SK-N-MC (cell line): ENCODE data around the gene ECHS1.

ENCODE experiments used
- DNase-seq: peaks from one replicate; pipeline ENCODE4 v3.0.0-alpha.2; 2011; ENCODE audit warnings: low read depth, low spot score
- H3K27ac ChIP-seq: fragments of 200-600 bp; sonication (generic); 2 replicates; pipeline ENCODE4 v1.5.1; 2016; ENCODE audit warnings: mixed run types
- H3K36me3 ChIP-seq: fragments of 200-600 bp; sonication (generic); 2 replicates; pipeline ENCODE4 v1.6.1; 2017; ENCODE audit warnings: antibody characterized with exemption, low read length, mixed read lengths; ENCODE audit not compliant: insufficient read depth
- H3K4me3 ChIP-seq: fragments of 200-600 bp; sonication (generic); 2 replicates; pipeline ENCODE4 v1.5.1; 2016
- H3K9ac ChIP-seq: fragments of 200-600 bp; sonication (generic); 2 replicates; pipeline ENCODE4 v1.8.0; 2017; ENCODE audit warnings: mixed run types, mixed read lengths; ENCODE audit not compliant: insufficient read length
- H3K9me3 ChIP-seq: fragments of 200-600 bp; sonication (generic); 2 replicates; pipeline ENCODE4 v1.6.1; 2017; ENCODE audit warnings: low read depth, mild to moderate bottlenecking, antibody characterized with exemption, low read length, moderate library complexity, mixed read lengths
- EZH2 ChIP-seq: fragments of 200-600 bp; sonication (generic); IDR thresholded peaks from one replicate; pipeline ENCODE4 v1.6.1; 2017; ENCODE audit warnings: antibody characterized with exemption
- FOXP2 ChIP-seq: optimal IDR thresholded peaks from 2 replicates; pipeline ENCODE3; 2011; ENCODE audit warnings: mild to moderate bottlenecking, moderate library complexity; ENCODE audit not compliant: insufficient read depth; ENCODE audit errors: extremely low read length, control extremely low read depth
- POLR2AphosphoS5 ChIP-seq: IDR thresholded peaks from 2 replicates; pipeline ENCODE4 v1.6.1; 2012; ENCODE audit warnings: mild to moderate bottlenecking, low read depth, low read length, borderline replicate concordance

Gene ECHS1

GRCh38 chr10:133316732-133317131, 56.4 kb downstream of the ECHS1 start:
- DNase-seq: no peak
- TF ChIP-seq FOXP2 (no peak), POLR2AphosphoS5 (no peak), EZH2 (no peak)
- no peaks in the 10 kb centered on the region for H3K9me3 ChIP-seq
- H3K27ac ChIP-seq: no peak overlapping the region
- no peaks in the 10 kb centered on the region for H3K36me3 ChIP-seq
- H3K4me3 ChIP-seq: no peak overlapping the region
- no peak overlapping the region for H3K9ac ChIP-seq

- no peaks in the 10 kb centered on the region for H3K36me3 ChIP-seq
- H3K9me3 ChIP-seq: no peaks in the 10 kb centered on the region
- TF ChIP-seq POLR2AphosphoS5 (no peak), FOXP2 (no peak), EZH2 (no peak)
- DNase-seq: no peak
- no peak overlapping the region for H3K27ac ChIP-seq
- no peak overlapping the region for H3K4me3 ChIP-seq
- no peak overlapping the region for H3K9ac ChIP-seq
Measured at GRCh38 chr10:133316266-133316665, 56.9 kb downstream of the ECHS1 start.

- no peak overlapping the region for H3K9ac ChIP-seq
- no peak overlapping the region for H3K4me3 ChIP-seq
- no peak for DNase-seq
- no peaks in the 10 kb centered on the region for H3K9me3 ChIP-seq
- no peak for TF ChIP-seq EZH2
- TF ChIP-seq POLR2AphosphoS5: no peak
- TF ChIP-seq FOXP2: no peak
- no peaks in the 10 kb centered on the region for H3K36me3 ChIP-seq
- H3K27ac ChIP-seq: no peak overlapping the region
Measured at GRCh38 chr10:133315847-133316246, 57.3 kb downstream of the ECHS1 start.

GRCh38 chr10:133314911-133315310, 58.2 kb downstream of the ECHS1 start:
- H3K4me3 ChIP-seq: no peak overlapping the region
- no peak for DNase-seq
- H3K9ac ChIP-seq: no peak overlapping the region
- H3K27ac ChIP-seq: no peak overlapping the region
- H3K9me3 ChIP-seq: no peaks in the 10 kb centered on the region
- H3K36me3 ChIP-seq: no peaks in the 10 kb centered on the region; the same call in 1 of the 2 replicates
- TF ChIP-seq EZH2: no peak
- TF ChIP-seq FOXP2: no peak
- no peak for TF ChIP-seq POLR2AphosphoS5

- no peak for TF ChIP-seq FOXP2
- TF ChIP-seq POLR2AphosphoS5: no peak
- H3K9ac ChIP-seq: no peak overlapping the region
- H3K9me3 ChIP-seq: no peaks in the 10 kb centered on the region
- H3K36me3 ChIP-seq: no peaks in the 10 kb centered on the region; the same call in 1 of the 2 replicates
- H3K4me3 ChIP-seq: no peak overlapping the region
- no peak for DNase-seq
- H3K27ac ChIP-seq: no peak overlapping the region
Measured at GRCh38 chr10:133313192-133313591, 60.0 kb downstream of the ECHS1 start.

GRCh38 chr10:133312769-133313145, 60.4 kb downstream of the ECHS1 start:
- Histone ChIP-seq H3K9ac (no peak overlapping the region), H3K36me3 (no peaks in the 10 kb centered on the region; the same call in 1 of the 2 replicates), H3K4me3 (no peak overlapping the region), H3K27ac (no peak overlapping the region), H3K9me3 (no peaks in the 10 kb centered on the region)
- TF ChIP-seq FOXP2: no peak
- no peak for TF ChIP-seq EZH2
- no peak for TF ChIP-seq POLR2AphosphoS5
- no peak for DNase-seq
